RWPE2 (cell line): ENCODE measurements around the gene GALNT17.

Experiments
- ATAC-seq: fragments of 200-7000 bp; cut with Tn5 transposase; 3 replicates; pipeline ENCODE4 v1.9.1; 2021; ENCODE audit warnings: low read depth
- DNase-seq: peaks from one replicate; pipeline ENCODE4 v3.0.0-alpha.2; 2020; ENCODE audit warnings: low spot score
- H3K27ac ChIP-seq: fragments of 450-650 bp; 2 replicates; pipeline ENCODE4 v1.5.1; 2017; ENCODE audit warnings: mild to moderate bottlenecking; ENCODE audit not compliant: poor library complexity, severe bottlenecking
- H3K27me3 ChIP-seq: fragments of 250-450 bp; sonication (Bioruptor Pico); 2 replicates; pipeline ENCODE4 v1.5.1; 2021; ENCODE audit warnings: mild to moderate bottlenecking, moderate library complexity; ENCODE audit not compliant: insufficient read depth, poor library complexity, severe bottlenecking
- H3K36me3 ChIP-seq: fragments of 250-450 bp; sonication (Bioruptor Pico); 2 replicates; pipeline ENCODE4 v1.5.1; 2020; ENCODE audit warnings: low read depth, mild to moderate bottlenecking, moderate library complexity
- H3K4me1 ChIP-seq: fragments of 250-450 bp; sonication (Bioruptor Pico); 2 replicates; pipeline ENCODE4 v1.5.1; 2021; ENCODE audit warnings: mild to moderate bottlenecking, moderate library complexity; ENCODE audit not compliant: insufficient read depth, poor library complexity, severe bottlenecking
- H3K4me3 ChIP-seq: fragments of 250-450 bp; sonication (Bioruptor Pico); 2 replicates; pipeline ENCODE4 v1.5.1; 2021; ENCODE audit warnings: mild to moderate bottlenecking, moderate library complexity; ENCODE audit not compliant: severe bottlenecking
- H3K9me3 ChIP-seq: fragments of 250-450 bp; sonication (Bioruptor Pico); 2 replicates; pipeline ENCODE4 v1.5.1; 2021; ENCODE audit warnings: mild to moderate bottlenecking, moderate library complexity; ENCODE audit not compliant: severe bottlenecking
- CTCF ChIP-seq: fragments of 450-650 bp; IDR thresholded peaks from one replicate; pipeline ENCODE4 v1.5.1; 2017; ENCODE audit warnings: mild to moderate bottlenecking, moderate library complexity; ENCODE audit not compliant: poor library complexity, severe bottlenecking

The GALNT17 gene

GRCh38 chr7:71243736-71244410 lies 111.9 kb downstream of the GALNT17 start:
- no peak for DNase-seq
- Histone ChIP-seq H3K9me3 (no peaks in the 10 kb centered on the region), H3K4me3 (no peak overlapping the region), H3K36me3 (no peaks in the 10 kb centered on the region), H3K4me1 (no peaks in the 10 kb centered on the region), H3K27me3 (no peaks in the 10 kb centered on the region), H3K27ac (no peak overlapping the region)
- no peak for TF ChIP-seq CTCF
- no peak for ATAC-seq

DNA sequence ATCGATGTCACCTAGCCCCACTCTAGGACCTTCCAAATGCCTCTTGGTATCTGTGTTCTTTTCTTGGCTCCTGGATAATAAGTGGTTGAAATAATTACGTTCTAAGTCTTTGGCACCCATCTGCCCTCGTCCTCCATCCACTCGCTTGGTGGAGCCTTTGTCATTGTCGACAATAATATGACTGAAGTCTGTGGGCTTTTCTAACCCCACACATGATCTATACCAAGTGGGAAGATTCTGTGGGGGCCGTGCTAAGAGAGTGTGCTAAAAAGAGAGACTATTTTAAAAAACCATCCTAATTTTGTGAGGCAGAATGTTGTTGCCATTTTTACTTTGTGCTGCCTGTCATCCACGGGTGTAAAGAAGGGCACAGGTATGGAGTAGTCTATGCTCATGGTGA lies 113.1 kb downstream of the GALNT17 start:
- no peaks in the 10 kb centered on the region for H3K27me3 ChIP-seq
- H3K9me3 ChIP-seq = no peaks in the 10 kb centered on the region
- no peaks in the 10 kb centered on the region for H3K4me1 ChIP-seq
- H3K27ac ChIP-seq = no peak overlapping the region
- TF ChIP-seq CTCF = no peak
- no peaks in the 10 kb centered on the region for H3K36me3 ChIP-seq
- H3K4me3 ChIP-seq = no peak overlapping the region
- DNase-seq (no peak), ATAC-seq (no peak)

GRCh38 chr7:71251706-71252105 lies 119.8 kb downstream of the GALNT17 start:
- DNase-seq (no peak), ATAC-seq (no peak)
- Histone ChIP-seq H3K4me1 (no peaks in the 10 kb centered on the region), H3K27ac (no peak overlapping the region), H3K9me3 (peaks cover 4% of the 10 kb centered on the region), H3K4me3 (no peak overlapping the region), H3K36me3 (no peaks in the 10 kb centered on the region), H3K27me3 (no peaks in the 10 kb centered on the region)
- TF ChIP-seq CTCF = no peak

- DNase-seq = no peak
Measured at GRCh38 chr7:71254751-71255150, 122.8 kb downstream of the GALNT17 start.

More at GRCh38 chr7:71254751-71255150, 122.8 kb downstream of the GALNT17 start:
- Histone ChIP-seq H3K27me3 (no peaks in the 10 kb centered on the region), H3K9me3 (peaks cover 4% of the 10 kb centered on the region), H3K27ac (no peak overlapping the region), H3K4me3 (no peak overlapping the region), H3K36me3 (no peaks in the 10 kb centered on the region), H3K4me1 (no peaks in the 10 kb centered on the region)
- ATAC-seq = no peak
- TF ChIP-seq CTCF = no peak
